Trophoblast cell (in vitro differentiated cells and primary cell): ENCODE data around the gene C17orf100.
"Not testable (repeated sequence)": the region's sequence is repeated elsewhere in the genome, so short reads cannot be mapped to it uniquely, and the experiment has no call there.

Source experiments
- DNase-seq, 2 donors: peaks; one replicate each; pipeline ENCODE4 v3.0.0-alpha.2; 2016
- H2AFZ ChIP-seq: 2 replicates; pipeline ENCODE4 v1.6.1; 2013; ENCODE audit warnings: low read length, moderate library complexity, mild to moderate bottlenecking; ENCODE audit not compliant: insufficient read depth, poor library complexity
- H2AK5ac ChIP-seq: 2 replicates; pipeline ENCODE4 v1.6.1; 2013; ENCODE audit warnings: mild to moderate bottlenecking, low read length
- H2BK120ac ChIP-seq: 2 replicates; pipeline ENCODE4 v1.6.1; 2013; ENCODE audit warnings: low read length, mild to moderate bottlenecking, moderate library complexity; ENCODE audit not compliant: insufficient read depth, poor library complexity
- H2BK12ac ChIP-seq: 2 replicates; pipeline ENCODE4 v1.6.1; 2013; ENCODE audit warnings: mild to moderate bottlenecking, low read length, moderate library complexity
- H2BK5ac ChIP-seq: 2 replicates; pipeline ENCODE4 v1.6.1; 2013; ENCODE audit warnings: low read length, low read depth, moderate library complexity, mild to moderate bottlenecking; ENCODE audit not compliant: poor library complexity
- H3K14ac ChIP-seq: 2 replicates; pipeline ENCODE4 v1.6.1; 2013; ENCODE audit warnings: mild to moderate bottlenecking, low read length
- H3K18ac ChIP-seq: 2 replicates; pipeline ENCODE4 v1.6.1; 2013; ENCODE audit warnings: mild to moderate bottlenecking, low read length
- H3K23ac ChIP-seq: 2 replicates; pipeline ENCODE4 v1.6.1; 2013; ENCODE audit warnings: low read length
- H3K27ac ChIP-seq: 2 replicates; pipeline ENCODE4 v1.5.1; 2013; ENCODE audit warnings: low read depth, mild to moderate bottlenecking, inconsistent platforms, low read length, moderate library complexity
- H3K27me3 ChIP-seq: 2 replicates; pipeline ENCODE4 v1.6.1; 2013; ENCODE audit warnings: inconsistent platforms, mild to moderate bottlenecking, low read length, moderate library complexity; ENCODE audit not compliant: insufficient read depth
- H3K36me3 ChIP-seq, 2 experiments: 1 replicate in 1 of 2; 2 replicates in 1 of 2; pipeline ENCODE4 v1.6.1; 2013; ENCODE audit warnings: low read length in 2 of 2, mild to moderate bottlenecking in 2 of 2, moderate library complexity in 1 of 2; ENCODE audit not compliant: insufficient read depth in 2 of 2, control insufficient read depth in 1 of 2
- H3K4ac ChIP-seq: 2 replicates; pipeline ENCODE4 v1.6.1; 2013; ENCODE audit warnings: low read depth, mild to moderate bottlenecking, low read length, moderate library complexity
- H3K4me1 ChIP-seq, 2 experiments: 1 replicate in 1 of 2; 2 replicates in 1 of 2; pipeline ENCODE4 v1.6.1; 2013; ENCODE audit warnings: low read length in 2 of 2, mild to moderate bottlenecking in 2 of 2, moderate library complexity in 1 of 2; ENCODE audit not compliant: insufficient read depth in 2 of 2, control insufficient read depth in 1 of 2
- H3K4me2 ChIP-seq: 2 replicates; pipeline ENCODE4 v1.6.1; 2013; ENCODE audit warnings: inconsistent platforms, mild to moderate bottlenecking, low read length, moderate library complexity
- H3K4me3 ChIP-seq: 2 replicates; pipeline ENCODE4 v1.5.1; 2013; ENCODE audit warnings: mild to moderate bottlenecking, low read depth, low read length, inconsistent platforms
- H3K79me1 ChIP-seq: one replicate; pipeline ENCODE4 v1.6.1; 2013; ENCODE audit warnings: low read length
- H3K79me2 ChIP-seq: 2 replicates; pipeline ENCODE4 v1.6.1; 2013; ENCODE audit warnings: low read length, mild to moderate bottlenecking; ENCODE audit not compliant: control insufficient read depth, insufficient read depth, poor library complexity
- H3K9ac ChIP-seq: 2 replicates; pipeline ENCODE4 v1.6.1; 2013; ENCODE audit warnings: mild to moderate bottlenecking, low read length
- H3K9me3 ChIP-seq: 2 replicates; pipeline ENCODE4 v1.6.1; 2013; ENCODE audit warnings: low read depth, mild to moderate bottlenecking, control low read depth, inconsistent platforms, low read length; ENCODE audit not compliant: insufficient read depth
- H4K12ac ChIP-seq: 2 replicates; pipeline ENCODE4 v1.6.1; 2013; ENCODE audit warnings: low read depth, mild to moderate bottlenecking, low read length, moderate library complexity
- H4K8ac ChIP-seq: 2 replicates; pipeline ENCODE4 v1.6.1; 2013; ENCODE audit warnings: low read depth, mild to moderate bottlenecking, low read length, moderate library complexity
- H4K91ac ChIP-seq: one replicate; pipeline ENCODE4 v1.6.1; 2013; ENCODE audit warnings: low read depth, mild to moderate bottlenecking, low read length, moderate library complexity
- WGBS: extraction: QIAGEN DNeasy Blood & Tissue Kit; methylation state at CpG from one replicate; pipeline ENCODE4 v1.1.7; 2013; ENCODE audit warnings: missing lambda C conversion rate; ENCODE audit not compliant: insufficient read length, insufficient coverage; ENCODE audit errors: extremely low coverage; 5-methylcytosine and 5-hydroxymethylcytosine counted together

The C17orf100 gene

GRCh38 chr17:6656797-6657632, 5.5 kb downstream of the C17orf100 start:
- Histone ChIP-seq H3K4me1 (peaks cover 8 to 15% of the 10 kb centered on the region in 2 experiments), H2AFZ (peak overlapping the region; percentile 50), H3K4me2 (peak overlapping the region; percentile 46), H3K4me3 (peak overlapping the region; percentile 60), H4K8ac (peak overlapping the region; percentile 15), H3K27me3 (peaks cover 17% of the 10 kb centered on the region)
- not testable (repeated sequence) for H2AK5ac ChIP-seq, H3K9me3 ChIP-seq, H3K79me2 ChIP-seq, H2BK5ac ChIP-seq, H3K14ac ChIP-seq, H3K9ac ChIP-seq, H3K23ac ChIP-seq, H3K27ac ChIP-seq, H2BK12ac ChIP-seq, H2BK120ac ChIP-seq, H4K91ac ChIP-seq, H3K4ac ChIP-seq, H3K79me1 ChIP-seq, H3K18ac ChIP-seq, DNase-seq, H4K12ac ChIP-seq, H3K36me3 ChIP-seq
- no CpG with 5 or more reads among the region's 55 CpGs for WGBS

GRCh38 chr17:6657633-6658287, 6.2 kb downstream of the C17orf100 start:
- Histone ChIP-seq H3K4me2 (peak overlapping the region; percentile 46), H2BK120ac (no peak overlapping the region), H3K18ac (no peak overlapping the region), H3K9me3 (peaks cover 2% of the 10 kb centered on the region), H3K4me3 (no peak overlapping the region), H3K79me2 (no peaks in the 10 kb centered on the region), H3K4ac (no peak overlapping the region), H2BK5ac (no peak overlapping the region), H3K9ac (no peak overlapping the region), H3K79me1 (no peaks in the 10 kb centered on the region), H4K12ac (no peak overlapping the region), H3K4me1 (peaks cover 6 to 11% of the 10 kb centered on the region in 2 experiments), H3K14ac (no peak overlapping the region), H3K36me3 (no peaks in the 10 kb centered on the region), H2AK5ac (no peak overlapping the region), H4K91ac (no peak overlapping the region), H3K23ac (no peak overlapping the region), H2BK12ac (no peak overlapping the region), H3K27me3 (peaks cover 17% of the 10 kb centered on the region), H4K8ac (peak overlapping the region; percentile 15), H2AFZ (peak overlapping the region; percentile 50), H3K27ac (no peak overlapping the region)
- no peak for DNase-seq
- WGBS: no CpG with 5 or more reads among the region's 18 CpGs

GRCh38 chr17:6658411-6658810, 6.8 kb downstream of the C17orf100 start:
- not testable (repeated sequence) for H3K79me2 ChIP-seq, H3K79me1 ChIP-seq, H3K9ac ChIP-seq, H3K36me3 ChIP-seq, H3K14ac ChIP-seq, H3K23ac ChIP-seq, H3K4ac ChIP-seq, H4K8ac ChIP-seq, H3K27ac ChIP-seq, H3K4me2 ChIP-seq, DNase-seq, H2BK12ac ChIP-seq, H3K18ac ChIP-seq, H2AK5ac ChIP-seq, H3K9me3 ChIP-seq, H2AFZ ChIP-seq, H4K91ac ChIP-seq, H2BK120ac ChIP-seq, H2BK5ac ChIP-seq, H4K12ac ChIP-seq, H3K4me3 ChIP-seq
- Histone ChIP-seq H3K4me1 (peaks cover 6 to 11% of the 10 kb centered on the region in 2 experiments), H3K27me3 (peaks cover 17% of the 10 kb centered on the region)
- no CpG with 5 or more reads among the region's 5 CpGs for WGBS

GRCh38 chr17:6660101-6660500, 8.5 kb downstream of the C17orf100 start:
- no peaks in the 10 kb centered on the region for H3K9me3 ChIP-seq
- H3K4ac ChIP-seq: no peak overlapping the region
- H4K12ac ChIP-seq: no peak overlapping the region
- H3K4me2 ChIP-seq: no peak overlapping the region
- H2BK12ac ChIP-seq: no peak overlapping the region
- no peak overlapping the region for H4K91ac ChIP-seq
- no peak overlapping the region for H2AFZ ChIP-seq
- no peak overlapping the region for H3K4me3 ChIP-seq
- H3K23ac ChIP-seq: no peak overlapping the region
- no peaks in the 10 kb centered on the region for H3K79me1 ChIP-seq
- no peak overlapping the region for H3K18ac ChIP-seq
- DNase-seq: no peak
- H3K14ac ChIP-seq: no peak overlapping the region
- H3K36me3 ChIP-seq: no peaks in the 10 kb centered on the region
- no peak overlapping the region for H3K9ac ChIP-seq
- no peak overlapping the region for H2BK120ac ChIP-seq
- H2AK5ac ChIP-seq: no peak overlapping the region
- H2BK5ac ChIP-seq: no peak overlapping the region
- H3K79me2 ChIP-seq: no peaks in the 10 kb centered on the region
- H3K4me1 ChIP-seq: peaks cover 4% of the 10 kb centered on the region in 2 experiments
- whole genome bisulfite sequencing: no CpG with 5 or more reads among the region's 9 CpGs
- no peak overlapping the region for H3K27ac ChIP-seq
- H3K27me3 ChIP-seq: peaks cover 9% of the 10 kb centered on the region
- no peak overlapping the region for H4K8ac ChIP-seq
